Endothelial cell of umbilical vein (primary cell): Measurements from ENCODE around the gene RPRD1A. TPM values are rescaled to one million over a fixed set of nuclear protein-coding genes. Genes with fewer than 3 reads are reported as not detected.

Source experiments
- BruUV-seq: library from RNA; stranded (reverse); fragments of 400-500 nt; replicated peaks from 2 replicates; lab custom pipeline; 2021; lab: Mats Ljungman, UMichigan
- CTCF ChIA-PET: fragments of 300-600, 350-600 bp; sonication (Branson Sonifier 250); formaldehyde crosslinking; loops from one replicate; lab custom pipeline; 2021; ENCODE audit warnings: antibody characterized with exemption, inconsistent platforms; lab: Charles Lee
- POLR2A ChIA-PET: fragments of 300-600, 350-600 bp; sonication (Branson Sonifier 250); formaldehyde crosslinking; loops from one replicate; lab custom pipeline; 2021; ENCODE audit warnings: antibody characterized with exemption, inconsistent platforms; lab: Charles Lee
- DNase-seq: peaks from one replicate; pipeline ENCODE4 v3.0.0-alpha.2; 2011; ENCODE audit warnings: low read depth, low spot score
- FAIRE-seq: peaks from 2 replicates; lab custom pipeline; 2011; peaks lifted over from hg19 to GRCh38; lab: Jason Lieb, UNC
- H2AFZ ChIP-seq: 2 replicates; pipeline ENCODE4 v1.6.0; 2012; ENCODE audit warnings: low read depth, low read length, control low read depth, inconsistent platforms
- H3K27ac ChIP-seq: 2 replicates; pipeline ENCODE4 v1.5.1; 2011; ENCODE audit warnings: low read depth, mild to moderate bottlenecking, control low read depth, low read length, moderate library complexity; ENCODE audit not compliant: insufficient read depth
- H3K27me3 ChIP-seq, 2 experiments: 2 replicates each; pipeline versions ENCODE4 v1.6.0 to v1.6.1; 2011; ENCODE audit warnings: low read length in 2 of 2, mixed read lengths in 1 of 2; ENCODE audit not compliant: control insufficient read depth in 2 of 2, insufficient read depth in 2 of 2
- H3K36me3 ChIP-seq, 2 experiments: 2 replicates in 1 of 2; 3 replicates in 1 of 2; pipeline ENCODE4 v1.5.1; 2011; ENCODE audit warnings: low read length in 2 of 2, mild to moderate bottlenecking in 1 of 2, moderate library complexity in 1 of 2; ENCODE audit not compliant: control insufficient read depth in 2 of 2, insufficient read depth in 2 of 2; ENCODE audit errors: extremely low read depth in 1 of 2
- H3K4me1 ChIP-seq: 3 replicates; pipeline ENCODE4 v1.5.1; 2011; ENCODE audit warnings: mild to moderate bottlenecking, low read length; ENCODE audit not compliant: control insufficient read depth, insufficient read depth; ENCODE audit errors: extremely low read depth
- H3K4me2 ChIP-seq: 2 replicates; pipeline ENCODE4 v1.6.1; 2011; ENCODE audit warnings: low read length, control low read depth, mixed read lengths; ENCODE audit not compliant: insufficient read depth
- H3K4me3 ChIP-seq, 3 experiments: fragments of 200-600 bp in 1 of 3; sonication (generic), shearing (Covaris generic) in 1 of 3; replicated peaks in 1 of 3; 2 replicates each; pipeline ENCODE4 v1.5.1; 2011 to 2016; ENCODE audit warnings: control low read depth in 3 of 3, low read length in 3 of 3, mild to moderate bottlenecking in 2 of 3, inconsistent platforms in 1 of 3, low read depth in 1 of 3, moderate library complexity in 1 of 3; ENCODE audit not compliant: insufficient read depth in 1 of 3
- H3K79me2 ChIP-seq: 2 replicates; pipeline ENCODE4 v1.6.0; 2012; ENCODE audit warnings: low read length, inconsistent platforms; ENCODE audit not compliant: control insufficient read depth, insufficient read depth
- H3K9ac ChIP-seq: replicated peaks from 2 replicates; pipeline ENCODE3; 2011; ENCODE audit warnings: low read length, control low read depth; ENCODE audit not compliant: insufficient read depth; ENCODE audit errors: extremely low read depth
- H3K9me1 ChIP-seq: replicated peaks from 3 replicates; pipeline ENCODE4 v1.6.0; 2011; ENCODE audit warnings: mild to moderate bottlenecking, low read length; ENCODE audit not compliant: control insufficient read depth, insufficient read depth; ENCODE audit errors: extremely low read depth
- H3K9me3 ChIP-seq: replicated peaks from 2 replicates; pipeline ENCODE4 v1.5.1; 2012; ENCODE audit warnings: low read length, inconsistent platforms; ENCODE audit not compliant: control insufficient read depth, insufficient read depth
- H4K20me1 ChIP-seq: replicated peaks from 2 replicates; pipeline ENCODE3; 2011; ENCODE audit warnings: mild to moderate bottlenecking, low read length; ENCODE audit not compliant: control insufficient read depth, insufficient read depth; ENCODE audit errors: extremely low read depth
- CTCF ChIP-seq, 2 donors: IDR thresholded peaks; 1 replicate in 1 of 2; 2 replicates in 1 of 2; pipeline ENCODE4 v1.5.1; 2011; ENCODE audit warnings: low read length in 2 of 2, mild to moderate bottlenecking in 2 of 2, moderate library complexity in 2 of 2, control low read depth in 1 of 2, inconsistent platforms in 1 of 2, low read depth in 1 of 2; ENCODE audit not compliant: insufficient read depth in 1 of 2; ENCODE audit errors: extremely low read depth in 1 of 2
- EZH2 ChIP-seq: IDR thresholded peaks from 2 replicates; pipeline ENCODE4 v1.6.1; 2012; ENCODE audit warnings: borderline replicate concordance, low read depth, mild to moderate bottlenecking, moderate library complexity, low read length, inconsistent platforms; ENCODE audit not compliant: severe bottlenecking
- FOS ChIP-seq: IDR thresholded peaks from 2 replicates; pipeline ENCODE4 v1.6.1; 2011; ENCODE audit warnings: mild to moderate bottlenecking, low read length, moderate library complexity, borderline replicate concordance; ENCODE audit not compliant: insufficient read depth
- GATA2 ChIP-seq: IDR thresholded peaks from 2 replicates; pipeline ENCODE4 v1.7.0; 2011; ENCODE audit warnings: low read depth, mild to moderate bottlenecking, moderate library complexity, mixed read lengths, low read length; ENCODE audit not compliant: insufficient read length, insufficient read depth
- JUN ChIP-seq: IDR thresholded peaks from 2 replicates; pipeline ENCODE4 v1.6.1; 2011; ENCODE audit warnings: borderline replicate concordance, low read depth; ENCODE audit not compliant: insufficient read length, insufficient read depth
- MAX ChIP-seq: IDR thresholded peaks from 2 replicates; pipeline ENCODE4 v1.6.1; 2011; ENCODE audit not compliant: insufficient read depth, insufficient read length
- MYC ChIP-seq: IDR thresholded peaks from one replicate; pipeline ENCODE4 v1.6.1; 2011; ENCODE audit warnings: mild to moderate bottlenecking, low read depth, low read length
- POLR2A ChIP-seq: IDR thresholded peaks from 2 replicates; pipeline ENCODE4 v1.6.1; 2012; ENCODE audit warnings: low read depth, mild to moderate bottlenecking, control low read depth, low read length
- POLR2AphosphoS5 ChIP-seq: IDR thresholded peaks from 2 replicates; pipeline ENCODE4 v1.6.1; 2012; ENCODE audit warnings: low read depth, mild to moderate bottlenecking, control low read depth, low read length, moderate library complexity; ENCODE audit not compliant: insufficient read depth
- dilution Hi-C: fragments of 300-500 bp; cut with MboI; formaldehyde crosslinking; loops from one replicate; pipeline ENCODE4 v1.15.0; 2019; ENCODE audit warnings: low sequenced_read_pairs; ENCODE audit not compliant: extremely low pct_ligation_motif_present
- intact Hi-C: fragments of 100-400 bp; cut with micrococcal nuclease; formaldehyde crosslinking; loops from one replicate; pipeline ENCODE4 v1.10.0; 2022
- polyA plus RNA-seq, 4 experiments: library from polyadenylated mRNA; depleted of rRNA in 3 of 4; stranded (reverse) in 3 of 4; unstranded in 1 of 4; fragments of >200 nt; gene quantifications; 2 replicates each; pipeline versions ENCODE4 v1.2.1 to v1.2.3, GENCODE V29; 2011 to 2012; ENCODE audit warnings: missing spikeins in 1 of 4
- total RNA-seq: library from RNA; stranded (reverse); gene quantifications from 2 replicates; pipeline ENCODE4 v1.2.3, GENCODE V29; 2021

RPRD1A gene
- total and polyA plus RNA-seq, 2 donors (not counting 3 experiments of a cell fraction or from before 2014, with no cell fraction given), result 13.5 to 50.7 TPM

GRCh38 chr18:36035253-36035652 is 32.1 kb downstream of the RPRD1A start:
- POLR2A ChIA-PET, result no interaction called here
- intact Hi-C loops (loop anchor here (1.0 to 2.0 kb wide), 3 partner anchors 32 to 123 kb away; partner anchors contain the start of genes ELP2, RPRD1A and SLC39A6), dilution Hi-C loops (no loop called here)
- BruUV-seq, result no TSS peak
- Histone ChIP-seq H3K9me3 (no peaks in the 10 kb centered on the region), H3K9me1 (no peaks in the 10 kb centered on the region), H4K20me1 (peaks cover 8% of the 10 kb centered on the region), H3K36me3 (no peaks in the 10 kb centered on the region), H3K4me1 (peaks cover 22% of the 10 kb centered on the region), H2AFZ (no peak overlapping the region), H3K4me2 (peak overlapping the region; percentile 57), H3K27ac (no peak overlapping the region), H3K4me3 (no peak overlapping the region), H3K9ac (no peak overlapping the region), H3K79me2 (peaks cover 34% of the 10 kb centered on the region), H3K27me3 (no peaks in the 10 kb centered on the region)
- FAIRE-seq, result peak; percentile 68
- DNase-seq, result peak; percentile 94
- CTCF ChIA-PET, result interaction anchor here (1.0 to 1.1 kb wide), 2 partner anchors 10 to 249 kb away, joined by 3 read pairs; no protein-coding TSS in a partner anchor
- peak; percentile 16 for TF ChIP-seq JUN
- peak; percentile 86 for TF ChIP-seq POLR2AphosphoS5
- TF ChIP-seq CTCF (IDR thresholded peaks at IDR 0.05; ENCODE audit: extremely low read depth in 1 of 2, insufficient read depth in 1 of 2, low read depth in 1 of 2, low read length in 2 of 2), result no peak
- TF ChIP-seq EZH2, result no peak
- no peak for TF ChIP-seq FOS
- no peak for TF ChIP-seq MYC
- no peak for TF ChIP-seq MAX
- peak; percentile 69 for TF ChIP-seq GATA2
- TF ChIP-seq POLR2A, result peak; percentile 71
